Measurements from ENCODE around the gene BNIP1. TPM values are rescaled to one million over a fixed set of nuclear protein-coding genes. Genes with fewer than 3 reads are reported as not detected.

The BNIP1 gene
- total RNA-seq, 2 donors from 2014 or later = 7.2 to 11.6 TPM

DNA sequence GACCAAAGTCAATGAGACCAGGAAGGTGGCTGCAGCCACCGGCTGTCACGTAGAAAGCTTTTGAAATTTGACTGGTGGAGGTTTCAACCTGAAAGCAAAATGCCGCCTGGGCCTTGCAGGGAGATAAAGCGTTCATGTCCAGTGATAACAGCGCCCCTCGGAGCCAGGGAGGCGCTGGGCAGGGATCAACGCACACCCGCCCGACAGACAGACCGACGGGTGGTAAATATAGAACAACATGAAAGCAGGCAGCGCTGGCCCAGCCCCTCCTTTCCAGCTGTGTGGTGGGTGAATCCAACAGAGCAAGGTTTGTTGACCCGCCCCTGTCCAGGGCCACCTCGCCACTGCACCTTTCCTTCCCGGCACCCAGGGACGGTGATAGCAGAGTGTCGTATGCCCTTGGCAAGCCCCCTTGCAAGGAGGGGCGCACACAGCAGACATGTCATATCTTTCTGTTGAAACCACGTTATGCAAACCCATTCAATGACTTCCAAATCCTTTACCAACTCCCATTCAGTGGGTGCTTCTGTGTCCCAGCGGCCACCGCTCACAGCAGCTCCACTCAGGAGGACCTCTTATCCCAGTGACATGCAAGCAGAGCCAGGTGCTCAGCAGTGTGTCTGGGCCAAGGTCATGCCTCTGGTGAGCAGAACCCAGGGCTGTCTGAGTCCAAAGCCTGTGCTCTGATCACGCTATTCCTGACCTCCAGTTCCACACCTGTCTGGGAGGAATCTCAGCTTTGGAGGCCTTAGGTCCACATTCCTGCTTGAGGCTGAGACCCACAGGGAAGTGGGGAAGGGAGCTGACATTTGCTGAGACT is 52.0 kb downstream of the BNIP1 start:
- H3K4me3 ChIP-seq = no peak overlapping the region
- H3K27me3 ChIP-seq = no peaks in the 10 kb centered on the region
- H3K4me1 ChIP-seq = peaks cover 0 to 17% of the 10 kb centered on the region in 2 donors
- H3K27ac ChIP-seq = peak overlapping the region; percentile 26 to 66
- peaks cover 0 to 15% of the 10 kb centered on the region in 2 donors for H3K9me3 ChIP-seq
- TF ChIP-seq, protein P1, sequence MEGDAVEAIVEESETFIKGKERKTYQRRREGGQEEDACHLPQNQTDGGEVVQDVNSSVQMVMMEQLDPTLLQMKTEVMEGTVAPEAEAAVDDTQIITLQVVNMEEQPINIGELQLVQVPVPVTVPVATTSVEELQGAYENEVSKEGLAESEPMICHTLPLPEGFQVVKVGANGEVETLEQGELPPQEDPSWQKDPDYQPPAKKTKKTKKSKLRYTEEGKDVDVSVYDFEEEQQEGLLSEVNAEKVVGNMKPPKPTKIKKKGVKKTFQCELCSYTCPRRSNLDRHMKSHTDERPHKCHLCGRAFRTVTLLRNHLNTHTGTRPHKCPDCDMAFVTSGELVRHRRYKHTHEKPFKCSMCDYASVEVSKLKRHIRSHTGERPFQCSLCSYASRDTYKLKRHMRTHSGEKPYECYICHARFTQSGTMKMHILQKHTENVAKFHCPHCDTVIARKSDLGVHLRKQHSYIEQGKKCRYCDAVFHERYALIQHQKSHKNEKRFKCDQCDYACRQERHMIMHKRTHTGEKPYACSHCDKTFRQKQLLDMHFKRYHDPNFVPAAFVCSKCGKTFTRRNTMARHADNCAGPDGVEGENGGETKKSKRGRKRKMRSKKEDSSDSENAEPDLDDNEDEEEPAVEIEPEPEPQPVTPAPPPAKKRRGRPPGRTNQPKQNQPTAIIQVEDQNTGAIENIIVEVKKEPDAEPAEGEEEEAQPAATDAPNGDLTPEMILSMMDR (IDR thresholded peaks at IDR 0.05) = peak in 1 of 2 donors; percentile 26
- no peak for DNase-seq (ENCODE audit: low spot score)
- H3K36me3 ChIP-seq = no peaks in the 10 kb centered on the region

DNA sequence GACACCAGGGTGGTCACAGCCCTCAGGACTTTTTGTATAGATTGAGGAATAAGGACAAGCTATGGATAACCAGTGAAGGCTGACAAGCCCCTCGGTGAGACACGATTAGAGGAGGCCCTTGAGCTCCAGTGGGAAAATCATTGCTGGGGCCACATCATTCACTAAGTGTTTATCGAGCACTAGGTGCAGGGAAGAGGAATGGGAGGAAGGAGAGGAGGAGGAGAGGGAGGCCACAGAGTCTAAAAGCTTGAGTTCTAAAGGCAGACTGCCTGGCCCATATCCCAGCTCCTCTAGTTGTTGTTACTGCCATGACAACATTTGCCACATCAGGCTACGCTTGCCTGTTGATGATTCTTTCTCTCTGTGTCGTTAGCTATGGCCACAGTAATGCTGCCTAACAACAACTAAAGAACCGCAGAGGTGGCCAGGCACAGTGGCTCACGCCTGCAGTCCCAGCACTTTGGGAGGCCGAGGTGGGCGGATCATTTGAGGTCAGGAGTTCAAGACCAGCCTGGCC is 53.1 kb downstream of the BNIP1 start:
- Histone ChIP-seq H3K27ac (peak overlapping the region; percentile 11 to 61), H3K27me3 (no peaks in the 10 kb centered on the region)

DNA sequence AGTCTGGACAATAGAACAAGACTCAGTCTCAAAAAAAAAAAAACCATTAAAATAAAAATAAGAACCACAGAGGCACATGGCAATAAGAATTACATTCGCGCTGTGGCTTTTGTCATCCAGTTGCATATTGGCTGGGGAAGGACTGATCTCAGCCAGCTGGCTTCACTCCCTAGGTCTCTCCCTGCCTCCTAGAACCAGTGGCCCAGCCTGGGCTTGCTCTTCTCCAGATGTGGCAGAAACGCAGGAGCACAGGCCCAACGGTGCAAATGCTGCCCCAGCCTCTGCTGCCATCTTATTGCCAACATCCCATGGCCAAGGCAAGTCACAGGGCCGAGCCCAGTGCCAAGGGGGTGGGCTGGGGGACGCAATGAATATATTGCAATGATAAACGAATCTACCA is 53.7 kb downstream of the BNIP1 start:
- no peaks in the 10 kb centered on the region for H3K36me3 ChIP-seq
- TF ChIP-seq, protein P1 (IDR thresholded peaks at IDR 0.05) = no peak
- peak overlapping the region in 1 of 2 donors; percentile 61 for H3K27ac ChIP-seq
- H3K27me3 ChIP-seq = no peaks in the 10 kb centered on the region
- no peak overlapping the region for H3K4me3 ChIP-seq
- DNase-seq (ENCODE audit: low spot score) = no peak
- H3K9me3 ChIP-seq = peaks cover 0 to 15% of the 10 kb centered on the region in 2 donors
- H3K4me1 ChIP-seq = peaks cover 0 to 17% of the 10 kb centered on the region in 2 donors

More for the DNA sequence above, 53.1 kb downstream of the BNIP1 start:
- no peaks in the 10 kb centered on the region for H3K36me3 ChIP-seq
- H3K4me1 ChIP-seq = peaks cover 0 to 17% of the 10 kb centered on the region in 2 donors
- DNase-seq (ENCODE audit: low spot score) = no peak
- TF ChIP-seq, protein P1 (IDR thresholded peaks at IDR 0.05) = no peak
- H3K9me3 ChIP-seq = peaks cover 0 to 15% of the 10 kb centered on the region in 2 donors
- no peak overlapping the region for H3K4me3 ChIP-seq

DNA sequence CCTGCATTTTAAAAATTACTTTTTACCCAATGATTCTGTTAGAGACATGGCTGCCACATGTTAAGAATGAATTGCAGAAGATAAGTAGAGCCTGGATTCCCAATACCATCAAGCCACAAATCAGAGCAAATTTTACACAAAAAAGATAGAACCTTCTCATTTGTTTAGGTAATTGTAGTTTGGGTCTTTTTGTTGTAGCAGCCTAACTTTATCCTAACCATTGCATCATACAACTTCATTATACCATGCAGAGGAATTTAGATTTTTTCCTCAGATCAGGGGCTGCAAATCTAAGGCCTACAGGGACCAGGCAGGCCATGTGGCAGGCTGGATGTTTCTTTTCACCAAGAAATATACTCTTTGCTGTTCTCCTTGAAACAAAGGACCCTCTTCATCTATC is 56.0 kb downstream of the BNIP1 start:
- Histone ChIP-seq H3K4me3 (no peak overlapping the region), H3K27ac (no peak overlapping the region), H3K4me1 (peaks cover 0 to 17% of the 10 kb centered on the region in 2 donors), H3K27me3 (no peaks in the 10 kb centered on the region), H3K36me3 (no peaks in the 10 kb centered on the region), H3K9me3 (peaks cover 0 to 15% of the 10 kb centered on the region in 2 donors)
- TF ChIP-seq, protein P1 (IDR thresholded peaks at IDR 0.05) = no peak
- no peak for DNase-seq (ENCODE audit: low spot score)

DNA sequence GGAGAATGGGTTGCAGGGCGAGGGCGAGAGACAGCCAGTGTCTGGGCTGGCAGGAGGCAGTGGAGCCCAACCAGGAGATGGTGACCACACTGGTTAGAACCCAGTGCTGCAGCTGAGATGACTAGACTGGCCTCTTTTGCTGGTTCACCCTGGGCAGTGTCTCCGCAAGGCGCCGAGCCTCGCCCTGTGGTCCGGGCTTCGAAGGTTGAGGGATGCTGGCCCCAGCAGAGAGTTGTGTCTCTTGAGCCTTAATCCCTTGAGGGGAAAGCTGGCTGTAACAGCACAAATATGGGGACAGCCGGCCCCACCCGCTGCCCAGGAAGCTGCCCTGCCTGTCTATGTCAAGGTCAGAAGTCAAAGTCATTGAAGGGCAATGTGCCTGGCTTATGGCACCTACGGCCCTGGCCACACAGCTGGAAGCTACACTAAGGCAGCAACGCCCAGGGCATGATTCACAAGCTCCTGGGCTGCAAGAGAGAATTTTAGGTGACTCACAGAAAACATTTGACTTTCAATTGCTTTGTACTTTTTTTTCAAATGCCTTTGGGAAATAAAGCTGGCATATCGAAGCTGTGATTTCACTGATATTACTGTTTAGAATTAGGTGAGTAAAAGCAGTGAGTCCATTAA is 57.4 kb downstream of the BNIP1 start:
- Histone ChIP-seq H3K36me3 (no peaks in the 10 kb centered on the region), H3K4me1 (peaks cover 0 to 7% of the 10 kb centered on the region in 2 donors), H3K9me3 (peaks cover 0 to 15% of the 10 kb centered on the region in 2 donors), H3K27me3 (no peaks in the 10 kb centered on the region), H3K4me3 (no peak overlapping the region), H3K27ac (no peak overlapping the region)
- TF ChIP-seq, protein P1 (IDR thresholded peaks at IDR 0.05) = no peak
- DNase-seq (ENCODE audit: low spot score) = no peak

Data from right atrium auricular region (tissue), 2 donors.